Sigmoid colon (tissue), 7 donors: ENCODE results near the gene MTSS2. TPM values are rescaled to one million over a fixed set of nuclear protein-coding genes. Genes with fewer than 3 reads are reported as not detected.
"Not testable (repeated sequence)": the region's sequence is repeated elsewhere in the genome, so short reads cannot be mapped to it uniquely, and the experiment has no call there.

Experiments
- DNase-seq: peaks from one replicate; pipeline ENCODE4 v3.0.0-alpha.2; 2019
- H3K27ac ChIP-seq, 4 donors: fragments of 200-600 bp; sonication (generic); one replicate each; pipeline ENCODE4 v1.5.1; 2016 to 2019; ENCODE audit warnings: mild to moderate bottlenecking in 1 of 4
- H3K27me3 ChIP-seq, 3 donors: fragments of 200-600 bp; sonication (generic); one replicate each; pipeline ENCODE4 v1.5.1; 2019; ENCODE audit warnings: mild to moderate bottlenecking in 1 of 3
- H3K36me3 ChIP-seq, 4 donors: fragments of 200-600 bp; sonication (generic); one replicate each; pipeline ENCODE4 v1.5.1; 2016 to 2019
- H3K4me1 ChIP-seq, 4 donors: fragments of 200-600 bp; sonication (generic); one replicate each; pipeline ENCODE4 v1.5.1; 2017 to 2019
- H3K4me3 ChIP-seq, 4 donors: fragments of 200-600 bp; sonication (generic); one replicate each; pipeline ENCODE4 v1.5.1; 2017 to 2019; ENCODE audit warnings: mild to moderate bottlenecking in 2 of 4, moderate library complexity in 1 of 4
- H3K9me3 ChIP-seq, 4 donors: fragments of 200-600 bp in 3 of 4; sonication (generic) in 3 of 4; one replicate each; pipeline versions ENCODE4 v1.5.1 to v1.6.1; 2013 to 2019
- EP300 ChIP-seq, 4 donors: sonication (generic); formaldehyde crosslinking; IDR thresholded peaks; one replicate each; pipeline ENCODE4 v1.6.1; 2017; ENCODE audit warnings: antibody characterized with exemption in 4 of 4
- POLR2A ChIP-seq, 2 donors: fragments of 450-650 bp; IDR thresholded peaks; one replicate each; pipeline ENCODE4 v1.6.1; 2016; ENCODE audit warnings: antibody characterized with exemption in 2 of 2, mild to moderate bottlenecking in 2 of 2, moderate library complexity in 2 of 2
- POLR2AphosphoS5 ChIP-seq, 4 donors: sonication (generic); formaldehyde crosslinking; IDR thresholded peaks; one replicate each; pipeline ENCODE4 v1.6.1; 2017; ENCODE audit warnings: antibody characterized with exemption in 4 of 4
- WGBS, 2 donors: extraction: QIAGEN DNeasy Blood & Tissue Kit; methylation state at CpG; one replicate each; pipeline ENCODE4 v1.1.7; 2013; 5-methylcytosine and 5-hydroxymethylcytosine counted together
- intact Hi-C: fragments of 100-400 bp; cut with DNase I; formaldehyde crosslinking; loops from one replicate; pipeline ENCODE4 v1.15.1; 2023
- polyA plus RNA-seq, 3 donors: library from polyadenylated mRNA; stranded (reverse); fragments of 200-250 nt; gene quantifications; one replicate each; pipeline ENCODE4 v1.2.3, GENCODE V29; 2013
- total RNA-seq, 4 donors: library from RNA; depleted of rRNA; stranded (reverse); fragments of >200 nt; gene quantifications; one replicate each; pipeline ENCODE4 v1.1.0, GENCODE V29; 2016
- TF ChIP-seq, protein P1 (sequence below), 4 experiments: fragments of 450-650 bp in 3 of 4; fragments of 200-600 bp in 1 of 4; IDR thresholded peaks; one replicate each; pipeline ENCODE4 v1.5.1; 2016 to 2019; ENCODE audit warnings: antibody characterized with exemption in 4 of 4, mild to moderate bottlenecking in 3 of 4, moderate library complexity in 2 of 4
- donor health status: healthy with polysubstance abuse.
- donor health status: Bipolar disorder and iron deficiency.
- donor health status: healthy.

The MTSS2 gene
- total and polyA plus RNA-seq, 7 donors, result 5.4 to 100.0 (median 36.4) TPM

DNA sequence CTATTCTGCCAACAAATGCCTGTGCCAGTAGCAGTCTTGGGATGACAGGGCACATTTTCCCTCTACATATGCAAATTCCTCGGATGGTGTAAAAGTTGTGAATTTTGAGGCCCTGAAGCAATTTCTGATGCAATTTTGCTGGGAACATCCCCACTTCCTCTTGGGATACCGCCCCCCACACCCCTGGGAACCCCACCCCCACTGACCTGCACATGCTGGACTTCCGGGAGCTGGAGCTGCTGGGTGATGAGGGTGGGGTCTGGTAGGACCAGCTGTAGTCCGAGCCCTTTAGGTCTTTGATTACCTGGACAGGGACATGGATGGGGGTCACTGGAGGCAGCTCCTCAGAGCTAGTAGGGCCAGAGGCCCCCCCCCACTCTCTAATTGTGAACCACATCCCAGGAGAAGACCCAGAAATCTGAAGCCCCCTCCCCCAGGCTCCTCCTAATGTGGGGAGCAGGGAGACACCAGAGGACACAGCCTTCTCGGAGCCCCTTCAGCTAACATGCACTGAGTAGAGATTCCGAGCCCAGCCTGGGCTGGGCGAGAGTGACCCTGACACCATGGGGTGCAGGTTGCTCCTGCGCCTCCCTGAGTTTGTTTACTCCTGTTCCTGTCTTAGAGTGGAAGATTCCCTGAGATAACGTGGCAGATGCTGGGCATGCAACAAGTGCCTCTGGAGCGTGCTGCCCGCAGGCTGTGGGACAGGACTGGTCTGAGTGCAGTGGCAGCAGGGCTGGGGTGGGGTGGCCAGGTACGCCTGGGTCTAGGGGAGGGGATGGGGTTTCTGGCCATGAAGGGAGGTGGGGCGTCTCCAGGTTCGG, 9.0 kb downstream of the MTSS2 start:
- H3K4me1 ChIP-seq, result peaks cover 0 to 40% (median 26%) of the 10 kb centered on the region in 4 donors
- no peak overlapping the region for H3K4me3 ChIP-seq
- intact Hi-C loops, result no loop called here
- WGBS, 2 donors, result 89 to 92% methylated on average over 14 of the region's 14 CpGs
- peaks cover 34 to 84% (median 69%) of the 10 kb centered on the region in 4 donors for H3K36me3 ChIP-seq
- no peaks in the 10 kb centered on the region for H3K9me3 ChIP-seq
- TF ChIP-seq, protein P1, sequence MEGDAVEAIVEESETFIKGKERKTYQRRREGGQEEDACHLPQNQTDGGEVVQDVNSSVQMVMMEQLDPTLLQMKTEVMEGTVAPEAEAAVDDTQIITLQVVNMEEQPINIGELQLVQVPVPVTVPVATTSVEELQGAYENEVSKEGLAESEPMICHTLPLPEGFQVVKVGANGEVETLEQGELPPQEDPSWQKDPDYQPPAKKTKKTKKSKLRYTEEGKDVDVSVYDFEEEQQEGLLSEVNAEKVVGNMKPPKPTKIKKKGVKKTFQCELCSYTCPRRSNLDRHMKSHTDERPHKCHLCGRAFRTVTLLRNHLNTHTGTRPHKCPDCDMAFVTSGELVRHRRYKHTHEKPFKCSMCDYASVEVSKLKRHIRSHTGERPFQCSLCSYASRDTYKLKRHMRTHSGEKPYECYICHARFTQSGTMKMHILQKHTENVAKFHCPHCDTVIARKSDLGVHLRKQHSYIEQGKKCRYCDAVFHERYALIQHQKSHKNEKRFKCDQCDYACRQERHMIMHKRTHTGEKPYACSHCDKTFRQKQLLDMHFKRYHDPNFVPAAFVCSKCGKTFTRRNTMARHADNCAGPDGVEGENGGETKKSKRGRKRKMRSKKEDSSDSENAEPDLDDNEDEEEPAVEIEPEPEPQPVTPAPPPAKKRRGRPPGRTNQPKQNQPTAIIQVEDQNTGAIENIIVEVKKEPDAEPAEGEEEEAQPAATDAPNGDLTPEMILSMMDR (IDR thresholded peaks at IDR 0.05), result no peak
- TF ChIP-seq POLR2A (IDR thresholded peaks at IDR 0.05) (no peak), POLR2AphosphoS5 (IDR thresholded peaks at IDR 0.05) (no peak), EP300 (IDR thresholded peaks at IDR 0.05) (no peak)
- peak overlapping the region; percentile 29 to 99 (median 91) for H3K27ac ChIP-seq
- no peaks in the 10 kb centered on the region for H3K27me3 ChIP-seq
- peak; percentile 68 for DNase-seq

DNA sequence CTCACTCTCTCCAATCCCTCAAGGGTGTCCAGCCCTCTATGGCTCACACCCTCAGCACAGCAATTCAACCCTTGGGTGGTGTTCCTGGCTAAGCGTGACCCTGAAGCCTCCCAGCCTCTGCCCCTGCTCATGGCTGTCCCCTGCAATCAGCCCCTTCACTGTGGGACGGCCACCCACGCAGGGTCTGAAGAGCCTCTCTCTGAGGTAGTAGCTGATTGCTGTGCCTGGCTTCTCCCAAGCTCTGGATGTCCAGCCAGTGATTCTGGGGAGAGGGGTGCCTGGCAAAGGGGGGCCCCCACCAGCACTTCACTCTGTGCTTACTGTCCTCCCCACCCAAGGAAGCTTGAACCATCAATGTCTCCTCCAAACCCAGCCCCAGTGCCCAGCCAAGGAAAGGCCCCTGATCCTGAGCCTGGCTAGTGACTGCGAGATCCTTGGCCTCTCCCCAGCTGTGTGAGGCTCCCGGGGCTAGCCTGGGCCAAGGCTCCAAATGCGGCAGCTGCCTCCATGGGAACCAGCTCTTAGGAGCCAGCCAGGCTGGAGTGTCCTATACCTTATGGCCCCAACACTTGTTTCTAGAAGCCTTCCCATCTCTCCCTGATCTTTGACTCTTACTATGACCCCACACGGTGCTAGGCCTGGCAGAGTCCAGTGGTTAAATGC, 9.9 kb downstream of the MTSS2 start:
- WGBS, 2 donors, result 88 to 89% methylated on average over 7 of the region's 7 CpGs
- peaks cover 34 to 93% (median 73%) of the 10 kb centered on the region in 4 donors for H3K36me3 ChIP-seq
- TF ChIP-seq EP300 (IDR thresholded peaks at IDR 0.05), result no peak
- TF ChIP-seq, protein P1 (IDR thresholded peaks at IDR 0.05), result no peak
- TF ChIP-seq POLR2A (IDR thresholded peaks at IDR 0.05), result no peak
- no peak for TF ChIP-seq POLR2AphosphoS5 (IDR thresholded peaks at IDR 0.05)
- no peak overlapping the region for H3K4me3 ChIP-seq
- H3K9me3 ChIP-seq, result no peaks in the 10 kb centered on the region
- H3K4me1 ChIP-seq, result peaks cover 0 to 31% (median 17%) of the 10 kb centered on the region in 4 donors
- peak; percentile 71 for DNase-seq
- intact Hi-C loops, result no loop called here
- H3K27me3 ChIP-seq, result no peaks in the 10 kb centered on the region
- peak overlapping the region; percentile 11 to 99 (median 62) for H3K27ac ChIP-seq

DNA sequence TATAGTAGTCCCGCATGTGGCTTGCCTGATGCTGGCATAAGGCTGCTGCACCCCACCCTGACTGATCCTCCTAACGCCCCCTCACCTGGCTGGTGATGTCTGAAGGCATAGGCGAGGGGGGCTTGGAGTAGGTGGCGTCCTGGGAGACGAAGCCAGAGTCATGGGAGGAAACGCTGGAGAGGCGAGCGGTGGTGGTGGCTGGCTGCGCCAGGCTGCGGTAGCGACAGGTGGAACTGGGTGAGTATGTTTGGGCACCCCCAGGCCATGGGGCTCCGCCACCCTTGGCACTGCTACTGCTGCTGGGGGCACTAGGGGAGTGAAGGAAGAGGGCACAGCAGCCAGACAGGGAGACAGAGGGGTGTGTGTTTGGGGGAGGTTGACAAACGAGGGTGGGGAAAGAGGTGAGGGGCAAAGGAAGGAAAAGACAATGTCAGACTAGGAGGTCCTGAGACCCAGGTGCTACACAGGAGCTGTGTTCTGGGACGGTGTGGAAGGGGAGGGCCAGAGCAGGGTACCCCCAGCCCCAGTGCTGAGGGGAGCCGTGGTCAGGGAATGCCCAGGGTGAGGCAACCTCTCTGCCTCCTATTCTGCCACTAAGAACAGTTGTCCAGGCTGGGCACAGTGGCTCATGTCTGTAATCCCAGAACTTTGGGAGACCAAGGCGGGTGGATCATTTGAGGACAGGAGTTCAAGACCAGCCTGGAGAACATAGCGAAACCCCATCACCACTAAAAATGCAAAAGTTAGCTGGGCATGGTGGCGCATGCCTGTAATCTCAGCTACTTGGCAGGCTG, 11.4 kb downstream of the MTSS2 start:
- TF ChIP-seq POLR2A (IDR thresholded peaks at IDR 0.05), result no peak
- TF ChIP-seq EP300 (IDR thresholded peaks at IDR 0.05), result no peak
- TF ChIP-seq POLR2AphosphoS5 (IDR thresholded peaks at IDR 0.05), result no peak
- peak overlapping the region in 2 of 4 donors; percentile 20 to 41 for H3K27ac ChIP-seq
- H3K27me3 ChIP-seq, result no peaks in the 10 kb centered on the region
- no peaks in the 10 kb centered on the region for H3K9me3 ChIP-seq
- DNase-seq, result peak; percentile 56
- 93 to 94% methylated on average over 18 of the region's 18 CpGs for WGBS, 2 donors
- H3K4me1 ChIP-seq, result peaks cover 0 to 16% (median 2%) of the 10 kb centered on the region in 4 donors
- H3K4me3 ChIP-seq, result no peak overlapping the region
- intact Hi-C loops, result no loop called here
- H3K36me3 ChIP-seq, result peaks cover 40 to 99% (median 80%) of the 10 kb centered on the region in 4 donors

DNA sequence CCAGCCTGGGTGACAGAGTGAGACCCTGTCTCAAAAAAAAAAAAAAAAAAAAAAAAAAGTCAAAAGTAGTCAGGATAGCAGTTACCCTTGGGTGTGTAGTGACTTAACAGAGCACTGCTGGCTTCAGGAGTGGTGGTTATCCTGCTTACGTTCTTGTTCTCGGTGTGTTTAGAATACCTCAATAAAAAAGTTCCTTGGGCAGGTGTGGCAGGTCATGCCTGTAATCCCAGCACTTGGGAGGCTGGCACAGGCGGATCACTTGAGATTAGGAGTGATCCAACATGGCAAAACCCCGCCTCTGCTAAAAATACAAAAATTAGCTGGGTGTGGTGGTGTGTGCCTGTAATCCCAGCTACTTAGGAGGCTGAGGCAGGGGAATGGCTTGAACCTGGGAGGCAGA, 14.9 kb downstream of the MTSS2 start:
- H3K36me3 ChIP-seq, result peaks cover 31 to 98% (median 66%) of the 10 kb centered on the region in 4 donors
- H3K9me3 ChIP-seq, H3K4me3 ChIP-seq, H3K27me3 ChIP-seq, intact Hi-C loops, H3K4me1 ChIP-seq, H3K27ac ChIP-seq: not testable (repeated sequence)
- 35 to 89% methylated on average over 4 of the region's 4 CpGs for WGBS, 2 donors
- peak; percentile 34 for DNase-seq

DNA sequence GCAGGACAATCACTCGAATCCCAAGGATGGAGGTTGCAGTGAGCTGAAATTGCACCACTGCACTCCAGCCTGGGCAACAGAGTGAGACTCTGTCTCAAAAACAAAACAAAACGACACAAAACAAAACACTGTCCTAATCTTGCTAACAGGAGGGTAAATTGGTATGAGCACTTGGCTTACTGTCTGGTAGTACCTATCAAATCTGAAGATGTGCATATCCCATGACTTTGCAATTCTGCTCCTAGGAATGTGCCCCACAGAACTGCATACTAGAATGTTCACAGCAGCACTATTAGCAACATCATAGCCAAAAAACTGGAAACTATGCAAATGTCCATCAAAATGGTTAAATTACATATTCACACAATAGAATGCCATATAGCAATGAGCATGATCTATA, 15.7 kb downstream of the MTSS2 start:
- DNase-seq, result no peak
- Histone ChIP-seq H3K27ac (no peak overlapping the region), H3K4me3 (no peak overlapping the region), H3K4me1 (peaks cover 0 to 2% (median 0%) of the 10 kb centered on the region in 4 donors), H3K9me3 (no peaks in the 10 kb centered on the region), H3K36me3 (peaks cover 38 to 98% (median 66%) of the 10 kb centered on the region in 4 donors), H3K27me3 (no peaks in the 10 kb centered on the region)
- intact Hi-C loops, result no loop called here
- 88 to 91% methylated on average over 2 of the region's 2 CpGs for WGBS, 2 donors
- no peak for TF ChIP-seq POLR2A (IDR thresholded peaks at IDR 0.05)
- TF ChIP-seq, protein P1 (IDR thresholded peaks at IDR 0.05), result no peak
